ENCODE data around the gene PCDH17. TPM values are rescaled to one million over a fixed set of nuclear protein-coding genes. Genes with fewer than 3 reads are reported as not detected.
A peak's percentile ranks its signal among the peaks of the same experiment; 100 is the strongest.

The PCDH17 gene, protein sequence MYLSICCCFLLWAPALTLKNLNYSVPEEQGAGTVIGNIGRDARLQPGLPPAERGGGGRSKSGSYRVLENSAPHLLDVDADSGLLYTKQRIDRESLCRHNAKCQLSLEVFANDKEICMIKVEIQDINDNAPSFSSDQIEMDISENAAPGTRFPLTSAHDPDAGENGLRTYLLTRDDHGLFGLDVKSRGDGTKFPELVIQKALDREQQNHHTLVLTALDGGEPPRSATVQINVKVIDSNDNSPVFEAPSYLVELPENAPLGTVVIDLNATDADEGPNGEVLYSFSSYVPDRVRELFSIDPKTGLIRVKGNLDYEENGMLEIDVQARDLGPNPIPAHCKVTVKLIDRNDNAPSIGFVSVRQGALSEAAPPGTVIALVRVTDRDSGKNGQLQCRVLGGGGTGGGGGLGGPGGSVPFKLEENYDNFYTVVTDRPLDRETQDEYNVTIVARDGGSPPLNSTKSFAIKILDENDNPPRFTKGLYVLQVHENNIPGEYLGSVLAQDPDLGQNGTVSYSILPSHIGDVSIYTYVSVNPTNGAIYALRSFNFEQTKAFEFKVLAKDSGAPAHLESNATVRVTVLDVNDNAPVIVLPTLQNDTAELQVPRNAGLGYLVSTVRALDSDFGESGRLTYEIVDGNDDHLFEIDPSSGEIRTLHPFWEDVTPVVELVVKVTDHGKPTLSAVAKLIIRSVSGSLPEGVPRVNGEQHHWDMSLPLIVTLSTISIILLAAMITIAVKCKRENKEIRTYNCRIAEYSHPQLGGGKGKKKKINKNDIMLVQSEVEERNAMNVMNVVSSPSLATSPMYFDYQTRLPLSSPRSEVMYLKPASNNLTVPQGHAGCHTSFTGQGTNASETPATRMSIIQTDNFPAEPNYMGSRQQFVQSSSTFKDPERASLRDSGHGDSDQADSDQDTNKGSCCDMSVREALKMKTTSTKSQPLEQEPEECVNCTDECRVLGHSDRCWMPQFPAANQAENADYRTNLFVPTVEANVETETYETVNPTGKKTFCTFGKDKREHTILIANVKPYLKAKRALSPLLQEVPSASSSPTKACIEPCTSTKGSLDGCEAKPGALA (N-terminal part only)
- 1 to 10 TPM; 2.1 to 2.4 TPM for total RNA-seq

DNA sequence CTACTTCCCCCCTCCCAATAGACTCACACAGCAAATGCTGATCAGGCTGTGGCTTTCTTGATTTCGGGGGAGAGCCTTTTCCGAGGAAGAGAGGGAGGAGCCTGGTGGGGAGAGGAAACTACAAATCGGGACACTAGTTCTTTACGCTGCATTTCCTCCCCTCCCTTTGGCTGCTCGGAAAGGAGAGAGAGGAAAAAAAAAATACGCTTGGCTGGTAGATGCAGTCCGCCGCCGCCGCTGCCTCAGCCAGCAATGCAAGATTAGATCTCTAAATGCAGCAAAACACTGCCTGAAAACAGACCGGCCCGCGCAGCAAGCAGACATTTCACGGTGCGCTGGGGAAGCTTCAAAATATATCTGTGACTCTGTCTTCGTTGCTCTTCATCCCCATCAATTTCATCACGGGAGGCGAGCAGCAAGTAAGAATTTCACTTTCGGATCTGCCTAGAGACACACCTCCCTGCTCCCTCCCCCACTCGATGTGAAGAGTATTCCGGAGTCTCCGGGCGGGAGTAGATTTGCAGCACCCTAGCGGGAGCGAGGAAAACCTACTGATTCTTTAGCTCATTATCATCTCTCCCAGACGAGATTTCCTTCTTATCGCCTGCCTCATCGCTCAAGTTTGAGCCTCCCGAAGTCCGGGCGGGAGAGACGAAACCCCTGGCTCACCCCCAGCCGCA, at the start of gene PCDH17:
PCDH17 (plus strand) TSS at position 149 of the 680 bp plus-strand sequence. CDS start 803 bp downstream, outside the sequence.
- Histone ChIP-seq H3K27ac (no peak within 1 kb of the TSS), H3K9me3 (no peaks in the 10 kb centered on the region), H3K4me3 (peak within 1 kb of the TSS; percentile 19), H3K36me3 (no peaks in the 10 kb centered on the region), H3K4me1 (no peaks in the 10 kb centered on the region), H3K27me3 (peaks cover 38% of the 10 kb centered on the region), H3K9ac (ENCODE audit: low read depth in 2 of 2, low read length in 2 of 2) (peak within 1 kb of the TSS in 1 of 2 donors; percentile 16)
- intact Hi-C loops (cut with DNase I) = no loop called here
- no peak for DNase-seq
- TF ChIP-seq, protein P1, sequence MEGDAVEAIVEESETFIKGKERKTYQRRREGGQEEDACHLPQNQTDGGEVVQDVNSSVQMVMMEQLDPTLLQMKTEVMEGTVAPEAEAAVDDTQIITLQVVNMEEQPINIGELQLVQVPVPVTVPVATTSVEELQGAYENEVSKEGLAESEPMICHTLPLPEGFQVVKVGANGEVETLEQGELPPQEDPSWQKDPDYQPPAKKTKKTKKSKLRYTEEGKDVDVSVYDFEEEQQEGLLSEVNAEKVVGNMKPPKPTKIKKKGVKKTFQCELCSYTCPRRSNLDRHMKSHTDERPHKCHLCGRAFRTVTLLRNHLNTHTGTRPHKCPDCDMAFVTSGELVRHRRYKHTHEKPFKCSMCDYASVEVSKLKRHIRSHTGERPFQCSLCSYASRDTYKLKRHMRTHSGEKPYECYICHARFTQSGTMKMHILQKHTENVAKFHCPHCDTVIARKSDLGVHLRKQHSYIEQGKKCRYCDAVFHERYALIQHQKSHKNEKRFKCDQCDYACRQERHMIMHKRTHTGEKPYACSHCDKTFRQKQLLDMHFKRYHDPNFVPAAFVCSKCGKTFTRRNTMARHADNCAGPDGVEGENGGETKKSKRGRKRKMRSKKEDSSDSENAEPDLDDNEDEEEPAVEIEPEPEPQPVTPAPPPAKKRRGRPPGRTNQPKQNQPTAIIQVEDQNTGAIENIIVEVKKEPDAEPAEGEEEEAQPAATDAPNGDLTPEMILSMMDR (IDR thresholded peaks at IDR 0.05) = no peak

DNA sequence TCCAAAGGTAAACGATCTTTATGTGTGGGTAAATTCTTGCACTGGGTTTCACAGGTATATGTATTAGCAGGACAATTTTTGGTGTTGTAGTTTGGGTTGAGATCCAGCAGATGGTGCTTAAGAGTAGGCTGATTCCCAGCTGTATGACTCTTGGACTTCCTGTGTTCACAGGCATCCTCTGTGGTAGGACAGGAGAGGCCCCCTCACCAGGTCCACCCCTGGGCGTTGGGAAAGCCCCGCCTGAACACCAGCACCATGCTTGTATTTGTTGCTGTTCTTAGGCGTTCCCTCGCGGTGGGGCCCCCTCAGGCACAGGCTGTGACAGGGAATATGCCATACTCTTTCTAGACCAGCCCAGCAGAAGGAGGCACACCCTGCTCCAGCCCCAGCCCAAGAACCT, 49.5 kb upstream of the PCDH17 start:
- Histone ChIP-seq H3K27me3 (no peaks in the 10 kb centered on the region), H3K36me3 (no peaks in the 10 kb centered on the region), H3K4me1 (no peaks in the 10 kb centered on the region), H3K4me3 (no peak overlapping the region), H3K9ac (ENCODE audit: low read depth in 2 of 2, low read length in 2 of 2) (no peak overlapping the region), H3K9me3 (no peaks in the 10 kb centered on the region), H3K27ac (no peak overlapping the region)
- intact Hi-C loops (cut with DNase I) = no loop called here
- TF ChIP-seq, protein P1 (IDR thresholded peaks at IDR 0.05) = no peak
- DNase-seq = no peak

DNA sequence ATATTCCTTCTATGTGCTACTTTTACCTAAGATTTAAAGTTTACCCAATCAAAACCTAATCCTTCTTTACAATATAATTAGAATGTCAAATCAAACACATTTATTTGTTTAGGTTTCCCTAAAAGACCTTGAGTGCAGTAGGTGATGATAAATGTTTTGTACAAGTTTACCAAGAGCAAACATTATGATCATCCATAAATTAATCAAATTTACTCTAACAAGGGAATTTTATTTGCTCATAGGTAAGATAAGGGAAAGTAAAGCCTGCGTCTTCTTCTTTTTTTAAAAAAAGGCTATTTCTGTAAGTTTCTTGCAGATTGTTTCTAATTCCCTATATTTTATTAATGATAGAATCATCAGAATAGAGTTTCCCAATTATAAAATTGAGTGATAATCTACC, 48.0 kb upstream of the PCDH17 start:
- Histone ChIP-seq H3K9ac (ENCODE audit: low read depth in 2 of 2, low read length in 2 of 2) (no peak overlapping the region), H3K4me1 (no peaks in the 10 kb centered on the region), H3K27me3 (no peaks in the 10 kb centered on the region), H3K27ac (no peak overlapping the region), H3K4me3 (no peak overlapping the region), H3K36me3 (no peaks in the 10 kb centered on the region), H3K9me3 (no peaks in the 10 kb centered on the region)
- intact Hi-C loops (cut with DNase I) = no loop called here
- TF ChIP-seq, protein P1 (IDR thresholded peaks at IDR 0.05) = no peak
- DNase-seq = no peak

DNA sequence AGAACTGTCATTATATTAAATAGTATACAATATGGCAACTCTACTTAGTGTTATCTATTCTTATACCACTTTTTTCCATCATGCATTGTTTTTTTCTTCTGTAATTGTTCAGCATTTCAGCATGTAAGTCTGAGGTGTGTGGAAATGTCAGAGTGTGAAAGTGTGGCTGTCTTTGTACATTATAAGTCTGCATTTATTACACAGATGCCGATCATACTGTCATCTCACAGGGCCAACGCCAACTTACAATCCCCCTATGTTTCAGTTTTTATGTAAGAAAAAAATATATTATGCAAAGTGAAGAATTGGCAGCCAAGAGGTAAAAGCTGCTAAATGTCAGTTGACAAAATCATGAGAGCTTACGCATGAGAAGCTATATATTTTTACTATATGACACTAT, 42.9 kb upstream of the PCDH17 start:
- Histone ChIP-seq H3K27ac (no peak overlapping the region), H3K9ac (ENCODE audit: low read depth in 2 of 2, low read length in 2 of 2) (no peak overlapping the region), H3K4me1 (no peaks in the 10 kb centered on the region), H3K36me3 (no peaks in the 10 kb centered on the region), H3K4me3 (no peak overlapping the region), H3K9me3 (no peaks in the 10 kb centered on the region), H3K27me3 (no peaks in the 10 kb centered on the region)
- DNase-seq = no peak
- intact Hi-C loops (cut with DNase I) = no loop called here
- TF ChIP-seq, protein P1 (IDR thresholded peaks at IDR 0.05) = no peak

DNA sequence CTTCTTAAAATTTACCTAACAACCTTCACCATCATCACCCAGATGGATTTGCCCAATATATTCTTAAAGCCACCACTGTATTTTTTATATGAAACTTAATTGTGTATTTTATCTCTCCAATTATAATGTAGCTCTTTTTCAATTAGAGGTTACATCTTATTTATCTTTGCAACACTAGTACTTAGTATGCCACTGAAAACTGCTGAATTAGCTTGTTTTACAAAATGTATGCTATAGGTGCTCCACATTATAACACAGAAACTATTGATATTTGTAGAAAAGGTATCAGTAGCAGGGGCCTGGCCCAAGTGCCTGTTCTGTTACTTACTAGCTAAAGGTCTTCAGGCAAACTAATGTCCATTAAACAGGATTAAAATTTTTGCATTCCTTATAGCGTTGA, 35.8 kb upstream of the PCDH17 start:
- H3K9ac ChIP-seq (ENCODE audit: low read depth in 2 of 2, low read length in 2 of 2) = no peak overlapping the region
- H3K4me1 ChIP-seq = no peaks in the 10 kb centered on the region
- no peak for DNase-seq
- intact Hi-C loops (cut with DNase I) = no loop called here
- no peaks in the 10 kb centered on the region for H3K27me3 ChIP-seq
- H3K4me3 ChIP-seq = no peak overlapping the region
- no peaks in the 10 kb centered on the region for H3K9me3 ChIP-seq
- no peak overlapping the region for H3K27ac ChIP-seq
- no peaks in the 10 kb centered on the region for H3K36me3 ChIP-seq
- TF ChIP-seq, protein P1 (IDR thresholded peaks at IDR 0.05) = no peak
